Psoas muscle (tissue), 8 donors: Measurements from ENCODE around the gene TSSK6. TPM values are rescaled to one million over a fixed set of nuclear protein-coding genes. Genes with fewer than 3 reads are reported as not detected.

ENCODE experiments used
- ATAC-seq, 4 donors: fragments of 200-7000 bp; cut with Tn5 transposase; one replicate each; pipeline ENCODE4 v1.9.1; 2020; ENCODE audit warnings: moderate library complexity in 3 of 4, mild to moderate bottlenecking in 2 of 4
- DNase-seq, 2 donors: peaks; one replicate each; pipeline ENCODE4 v3.0.0-alpha.2; 2020
- H3K27ac ChIP-seq: fragments of 200-600 bp; one replicate; pipeline ENCODE4 v1.8.0; 2022
- H3K27me3 ChIP-seq, 3 donors: fragments of 200-600 bp in 1 of 3; one replicate each; pipeline versions ENCODE4 v1.6.1 to v1.8.0; 2013 to 2022; ENCODE audit warnings: low read length in 2 of 3, mild to moderate bottlenecking in 2 of 3, moderate library complexity in 1 of 3; ENCODE audit not compliant: insufficient read depth in 3 of 3
- H3K36me3 ChIP-seq, 2 donors: fragments of 200-600 bp in 1 of 2; one replicate each; pipeline versions ENCODE4 v1.6.1 to v1.8.0; 2013 to 2022; ENCODE audit warnings: low read depth in 1 of 2, mild to moderate bottlenecking in 1 of 2, moderate library complexity in 1 of 2; ENCODE audit not compliant: insufficient read depth in 1 of 2
- H3K4me1 ChIP-seq: fragments of 200-600 bp; one replicate; pipeline ENCODE4 v1.8.0; 2022
- H3K4me3 ChIP-seq: fragments of 200-600 bp; one replicate; pipeline ENCODE4 v1.8.0; 2022; ENCODE audit warnings: mild to moderate bottlenecking
- H3K9me3 ChIP-seq: fragments of 200-600 bp; one replicate; pipeline ENCODE4 v1.8.0; 2022
- CTCF ChIP-seq: fragments of 200-600 bp; IDR thresholded peaks from one replicate; pipeline ENCODE4 v1.8.0; 2022; ENCODE audit warnings: antibody characterized with exemption
- WGBS, 3 donors: extraction: QIAGEN DNeasy Blood & Tissue Kit; methylation state at CpG; one replicate each; pipeline versions ENCODE4 v1.1.6 to v1.1.7; 2013; 5-methylcytosine and 5-hydroxymethylcytosine counted together
- intact Hi-C, 2 donors: fragments of 100-400 bp; cut with DNase I; formaldehyde crosslinking; loops; one replicate each; pipeline versions ENCODE4 v1.11.0 to v1.14.2; 2022
- polyA plus RNA-seq, 3 donors: library from polyadenylated mRNA; stranded (reverse); fragments of 200-250 nt; gene quantifications; one replicate each; pipeline ENCODE4 v1.2.3, GENCODE V29; 2013
- total RNA-seq, 4 donors: library from RNA; stranded (reverse); fragmentation: NEBNext Ultra II Directional in 2 of 4; extraction: Animal tissue kit (Norgen Biotek cat#: 25700) in 2 of 4; gene quantifications; one replicate each; pipeline versions ENCODE4 v1.2.1 to v1.2.4, GENCODE V29; 2021 to 2023
- donor health status: healthy with polysubstance abuse.
- donor health status: DM: no; HTN: no; CAD: no; lungs with moderate emphysema.
- donor health status: Bipolar disorder and iron deficiency.
- donor health status: healthy.
- donor health status: DM: yes; HTN: yes; CAD: no.
- donor health status: DM: no; HTN: no; CAD: no.
- donor health status: DM: no; HTN: no; CAD: no.
- donor health status: DM: yes; HTN: yes; CAD: no.

Gene TSSK6
- total and polyA plus RNA-seq, 7 donors = 0.37 to 3.2 (median 0.99) TPM; not detected in 1

DNA sequence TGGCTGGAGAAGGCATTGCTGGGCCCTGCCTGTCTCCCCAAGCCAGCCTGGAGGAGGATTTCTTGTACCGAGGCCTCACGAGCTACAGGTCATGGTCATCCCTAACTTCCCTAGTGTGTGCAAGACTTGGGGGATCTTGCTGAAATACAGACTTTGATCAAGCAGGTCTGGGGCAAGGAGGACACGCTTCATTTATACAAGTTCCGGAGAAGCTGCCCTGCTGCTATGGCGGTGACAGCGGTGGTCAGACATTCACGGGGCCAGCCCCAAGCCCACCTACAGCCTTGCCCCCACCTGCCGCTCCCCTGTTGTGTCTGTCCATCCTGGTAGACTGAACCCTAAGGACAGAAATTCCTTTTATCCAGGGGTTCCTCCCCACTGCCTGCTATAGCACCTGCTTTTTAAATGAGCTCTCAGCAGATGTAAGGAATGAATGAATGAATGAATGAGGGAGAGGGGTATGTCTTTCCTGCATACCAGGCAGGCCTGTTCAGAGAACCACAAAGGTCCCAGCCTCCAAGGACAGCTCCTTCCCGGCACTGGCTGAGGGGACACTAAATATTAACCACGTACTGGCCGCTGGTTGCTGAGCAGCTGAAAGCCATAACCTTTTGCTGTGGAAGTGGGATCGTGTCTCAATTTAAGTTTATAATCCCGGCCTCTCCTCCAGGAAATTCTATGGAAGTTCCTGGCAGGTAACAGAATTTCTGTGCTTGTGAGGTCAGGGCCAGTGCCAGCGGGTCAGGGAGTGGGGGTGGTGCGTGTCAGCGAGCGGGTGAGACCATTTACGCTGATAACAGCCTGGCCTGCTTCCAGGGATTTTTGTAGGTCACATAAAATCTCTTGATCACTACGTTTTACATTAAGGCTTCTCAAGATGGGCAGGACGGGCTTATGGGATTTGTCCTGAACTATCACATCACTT lies 27.1 kb downstream of the TSSK6 start:
- TF ChIP-seq CTCF = no peak
- ATAC-seq = peak in 1 of 4 donors; percentile 35
- Histone ChIP-seq H3K9me3 (no peaks in the 10 kb centered on the region), H3K27me3 (no peaks in the 10 kb centered on the region), H3K27ac (peak overlapping the region; percentile 67), H3K4me3 (no peak overlapping the region), H3K36me3 (peaks cover 0 to 10% of the 10 kb centered on the region in 2 donors), H3K4me1 (peaks cover 39% of the 10 kb centered on the region)
- peak in 1 of 2 donors; percentile 59 for DNase-seq
- intact Hi-C loops = loop anchor here in 1 of 2 donors (5.0 kb wide), 1 partner anchor 106 kb away; no protein-coding TSS in a partner anchor
- 46 to 61% (median 48%) methylated on average over 20 of the region's 20 CpGs for WGBS, 3 donors

DNA sequence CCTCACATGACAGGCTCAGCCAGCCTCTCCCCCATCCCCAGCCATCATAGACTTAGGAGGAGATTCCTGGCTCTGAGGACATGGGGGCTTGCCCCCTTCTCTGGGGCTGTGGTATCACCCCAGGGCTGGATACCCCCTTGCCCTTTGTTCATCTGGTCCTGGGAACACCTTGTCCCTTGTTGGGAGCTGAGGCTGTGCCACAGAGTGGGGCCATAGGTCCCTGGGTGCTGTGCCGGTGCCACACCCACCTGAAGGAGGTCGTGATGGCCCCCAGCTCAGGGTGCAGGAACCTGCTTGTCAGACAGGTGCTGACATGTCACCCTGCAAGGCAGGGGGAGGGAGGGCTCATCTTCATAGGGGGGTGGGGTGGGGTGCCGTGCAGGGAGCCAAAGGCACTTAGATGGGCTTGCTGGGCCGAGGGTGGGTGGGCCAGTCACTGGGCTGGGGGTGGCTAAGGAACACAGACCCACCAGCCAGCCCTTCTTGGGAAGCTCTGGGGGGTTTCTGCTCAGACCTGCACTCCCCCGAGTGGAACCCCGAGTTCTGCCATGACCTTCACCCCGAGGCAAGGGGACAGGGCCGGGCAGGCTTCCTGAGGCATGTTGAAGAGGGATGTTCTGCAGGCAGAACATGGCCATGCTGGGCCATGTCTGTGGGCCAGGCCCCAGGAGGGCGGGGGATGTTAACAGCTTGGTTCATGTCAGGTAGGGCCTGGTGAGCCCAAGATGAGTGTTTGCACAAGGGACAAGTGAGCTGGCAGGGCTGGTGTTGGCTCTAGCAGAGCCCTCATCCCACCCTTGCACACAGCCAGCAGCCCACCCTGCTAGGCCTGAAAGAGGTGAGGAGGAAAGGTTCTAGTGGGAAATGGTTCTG lies 28.0 kb downstream of the TSSK6 start:
- peaks cover 44% of the 10 kb centered on the region for H3K4me1 ChIP-seq
- no peaks in the 10 kb centered on the region for H3K9me3 ChIP-seq
- TF ChIP-seq CTCF = no peak
- ATAC-seq (no peak), DNase-seq (peak in 1 of 2 donors; percentile 43)
- no peak overlapping the region for H3K4me3 ChIP-seq
- intact Hi-C loops = loop anchor here in 1 of 2 donors (5.0 kb wide), 1 partner anchor 105 kb away; no protein-coding TSS in a partner anchor
- peaks cover 0 to 1% of the 10 kb centered on the region in 2 donors for H3K36me3 ChIP-seq
- H3K27ac ChIP-seq = no peak overlapping the region
- H3K27me3 ChIP-seq = no peaks in the 10 kb centered on the region
- 75 to 90% (median 77%) methylated on average over 9 of the region's 9 CpGs for WGBS, 3 donors

GRCh38 chr19:19486343-19487076 lies 28.8 kb downstream of the TSSK6 start:
- no peak for TF ChIP-seq CTCF
- DNase-seq (peak in 1 of 2 donors; percentile 34), ATAC-seq (no peak)
- Histone ChIP-seq H3K36me3 (no peaks in the 10 kb centered on the region), H3K4me3 (no peak overlapping the region), H3K27ac (no peak overlapping the region), H3K27me3 (no peaks in the 10 kb centered on the region), H3K9me3 (no peaks in the 10 kb centered on the region), H3K4me1 (peaks cover 44% of the 10 kb centered on the region)
- intact Hi-C loops = loop anchor here in 1 of 2 donors (5.0 kb wide), 1 partner anchor 104 kb away; no protein-coding TSS in a partner anchor
- 67 to 76% (median 71%) methylated on average over 15 of the region's 15 CpGs for WGBS, 3 donors

GRCh38 chr19:19485998-19486290 lies 29.4 kb downstream of the TSSK6 start:
- peak in 1 of 2 donors; percentile 23 for DNase-seq
- no peak for ATAC-seq
- no peak overlapping the region for H3K27ac ChIP-seq
- H3K4me1 ChIP-seq = peaks cover 44% of the 10 kb centered on the region
- intact Hi-C loops = loop anchor here in 1 of 2 donors (5.0 kb wide), 1 partner anchor 104 kb away; no protein-coding TSS in a partner anchor
- H3K9me3 ChIP-seq = no peaks in the 10 kb centered on the region
- 91 to 94% (median 93%) methylated on average over 5 of the region's 5 CpGs for WGBS, 3 donors
- H3K4me3 ChIP-seq = no peak overlapping the region
- no peaks in the 10 kb centered on the region for H3K27me3 ChIP-seq
- TF ChIP-seq CTCF = no peak
- no peaks in the 10 kb centered on the region for H3K36me3 ChIP-seq
